Kidney glomerular epithelial cell (primary cell): ENCODE measurements around the gene IGF2R.

Experiments
- DNase-seq: peaks from one replicate; lab custom pipeline; 2025; lab: John Stamatoyannopoulos, UW

IGF2R gene

DNA sequence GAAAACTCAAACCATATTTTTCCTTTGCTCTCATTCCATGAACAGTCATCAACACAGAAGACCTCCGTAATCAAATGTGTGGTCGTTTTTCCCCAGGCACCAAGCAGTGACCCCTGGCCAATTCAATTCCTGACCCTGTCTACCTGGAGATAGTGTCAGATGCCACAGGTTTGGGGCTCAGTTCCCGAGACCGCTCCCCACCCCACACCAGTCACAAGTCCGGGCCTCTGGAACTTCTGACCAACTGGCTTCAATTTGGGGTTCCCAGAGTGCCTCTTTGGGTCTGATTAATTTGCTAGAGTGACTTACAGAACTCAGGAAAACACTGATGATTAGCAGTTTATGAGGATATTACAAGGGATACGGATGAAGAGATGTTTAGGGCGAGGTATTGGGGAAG, 6.0 kb downstream of the IGF2R start:
- no peak for DNase-seq

DNA sequence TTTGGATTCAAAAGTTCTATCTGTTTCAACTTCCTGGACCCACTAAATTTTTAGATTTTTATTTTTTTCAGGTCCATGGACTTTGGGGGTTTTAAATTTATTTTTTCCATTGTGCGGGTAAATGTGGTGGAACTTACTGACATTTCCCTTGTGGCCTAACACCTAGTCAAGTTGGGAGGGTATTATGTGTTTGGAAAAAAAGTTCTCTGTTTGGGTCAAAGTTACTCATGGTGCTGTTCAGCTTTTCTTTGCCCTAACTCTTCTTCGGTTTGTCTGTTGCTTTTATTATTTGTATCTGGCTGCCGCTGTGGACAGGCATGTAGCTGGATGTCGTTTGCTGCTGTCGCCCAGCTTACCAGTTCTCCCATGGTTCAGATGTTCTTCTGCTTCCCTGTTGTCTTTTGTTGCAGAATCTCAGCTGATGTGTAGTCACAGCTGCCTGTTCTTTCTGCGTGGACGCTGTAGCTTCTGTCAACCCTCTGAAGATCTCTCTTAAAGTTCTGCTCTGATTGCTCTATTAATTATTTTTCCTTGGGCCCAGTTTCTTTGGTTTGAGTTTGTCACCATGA, 7.9 kb downstream of the IGF2R start:
- DNase-seq, result no peak

DNA sequence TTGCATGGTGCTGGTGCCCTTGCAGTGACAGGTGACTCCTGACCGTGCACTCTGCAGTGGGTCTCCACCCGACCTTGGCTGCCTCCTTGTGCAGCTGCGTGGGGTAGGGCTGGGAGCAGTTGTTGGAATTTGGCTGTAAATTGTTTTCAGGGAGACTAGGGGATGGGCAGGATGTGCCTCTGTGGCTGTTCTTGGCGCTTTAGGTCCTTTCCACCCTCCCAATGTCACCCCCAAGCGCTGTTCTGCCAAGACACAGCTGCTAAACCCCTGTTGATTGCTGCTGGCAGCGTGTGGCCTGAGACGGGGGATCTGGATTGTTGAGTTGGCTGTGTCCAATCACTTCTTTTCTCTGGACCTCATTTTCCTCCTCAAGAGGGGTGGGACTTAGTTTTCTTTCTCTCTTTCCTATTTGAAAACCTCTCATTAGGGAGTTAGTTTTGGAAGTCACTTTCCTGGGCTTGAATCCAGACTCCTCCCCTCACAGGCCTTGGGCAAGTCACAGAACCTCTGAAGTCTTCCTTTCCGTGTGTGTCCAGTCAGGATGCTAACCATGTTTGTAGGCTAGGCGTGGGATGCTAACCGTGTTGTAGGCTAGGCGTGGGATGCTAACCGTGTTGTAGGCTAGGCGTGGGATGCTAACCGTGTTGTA, 8.5 kb downstream of the IGF2R start:
- DNase-seq, result peak; percentile 4

DNA sequence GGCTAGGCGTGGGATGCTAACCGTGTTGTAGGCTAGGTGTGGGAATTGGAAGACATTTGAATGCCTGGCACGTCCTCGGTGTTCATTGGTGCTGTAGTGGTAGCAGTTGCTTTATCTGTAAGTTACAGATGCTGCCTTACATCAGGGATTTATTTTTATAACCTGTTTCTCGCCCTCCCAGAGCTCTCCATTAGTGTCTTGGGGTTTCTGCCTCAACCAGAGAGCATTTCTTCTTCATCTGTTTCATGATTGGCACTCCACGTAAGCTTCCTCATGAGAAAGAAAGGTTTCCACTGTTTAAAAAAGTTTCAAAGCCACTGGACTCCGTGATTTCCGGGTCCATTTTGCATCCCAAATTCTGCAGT, 9.0 kb downstream of the IGF2R start:
- DNase-seq, result no peak

DNA sequence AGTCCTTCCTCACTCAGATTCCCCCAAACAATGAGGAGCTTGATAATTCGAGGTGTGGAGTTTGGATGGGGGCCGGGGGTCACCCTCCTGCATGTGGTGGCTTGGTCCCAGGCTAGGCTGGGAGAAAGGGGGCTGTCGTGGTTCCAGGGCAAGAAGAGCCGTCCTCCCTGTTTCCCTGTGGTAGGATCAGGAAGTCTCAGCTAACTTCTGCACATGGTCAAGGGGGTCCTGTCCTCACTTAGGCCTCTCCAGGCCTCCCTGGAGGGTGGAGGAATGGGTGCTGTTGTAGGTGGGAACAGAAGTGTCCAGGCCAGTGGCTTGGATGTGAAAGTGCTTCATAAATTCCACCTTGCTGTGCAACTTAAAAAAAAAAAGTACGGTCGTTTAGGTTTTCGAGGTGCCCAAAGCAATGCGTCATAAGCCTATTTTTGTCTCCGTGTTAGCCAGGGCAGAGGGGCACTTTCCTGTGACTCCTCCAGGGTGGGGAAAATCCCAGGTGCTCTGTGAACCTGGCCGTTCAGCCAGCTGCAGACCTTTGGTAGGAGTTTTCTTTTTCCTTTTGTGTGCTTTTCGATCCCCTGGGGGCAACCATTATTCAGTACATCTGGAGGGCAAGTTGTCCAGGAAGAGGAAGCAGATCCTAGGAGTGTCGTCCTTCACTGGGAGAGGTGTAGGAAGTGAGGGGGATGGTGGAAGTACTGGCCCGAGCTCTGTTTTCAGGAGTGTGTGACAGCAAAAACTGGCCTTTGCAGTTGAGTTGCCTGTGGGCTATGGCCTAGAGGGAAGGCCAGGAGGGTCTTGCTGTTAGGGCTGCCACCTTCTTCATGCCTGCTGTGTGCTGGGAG, 9.6 kb downstream of the IGF2R start:
- peak; percentile 43 for DNase-seq

DNA sequence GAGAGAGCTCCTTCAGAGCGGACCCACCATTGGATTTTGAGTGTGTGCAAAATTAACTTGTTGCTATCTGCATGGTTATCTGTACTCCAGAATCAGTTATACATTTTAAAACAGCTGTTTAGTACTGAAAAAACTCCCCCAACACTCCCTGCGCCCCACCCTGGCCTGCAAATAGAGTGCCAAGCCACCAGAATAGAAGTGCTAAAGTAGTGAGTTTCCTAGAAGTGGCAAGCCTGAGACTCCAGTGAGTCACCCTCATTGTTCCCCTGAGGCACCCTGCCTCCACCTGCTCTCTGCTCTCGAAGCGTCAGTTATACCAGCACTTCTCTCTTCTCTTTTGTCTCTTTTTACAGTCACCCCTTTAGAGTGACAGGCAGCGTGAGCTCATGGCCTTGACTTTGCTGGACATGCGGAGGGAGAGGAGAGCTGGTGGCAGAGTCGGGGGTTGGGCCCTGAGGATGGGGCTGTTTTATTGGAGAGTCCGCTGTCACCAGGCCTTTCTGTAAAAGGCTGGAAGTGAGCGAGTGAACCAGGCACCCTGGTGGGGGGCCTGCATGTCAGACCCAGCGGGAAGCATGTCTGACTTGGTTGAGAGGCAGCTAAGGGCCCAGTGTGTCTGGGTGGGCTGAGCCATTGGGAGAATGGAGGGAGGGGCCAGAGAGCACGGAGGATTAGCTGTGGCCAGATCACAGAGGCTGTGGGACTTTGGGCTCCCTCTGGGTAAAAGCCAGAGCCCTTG, 10.4 kb downstream of the IGF2R start:
- peak; percentile 11 for DNase-seq

DNA sequence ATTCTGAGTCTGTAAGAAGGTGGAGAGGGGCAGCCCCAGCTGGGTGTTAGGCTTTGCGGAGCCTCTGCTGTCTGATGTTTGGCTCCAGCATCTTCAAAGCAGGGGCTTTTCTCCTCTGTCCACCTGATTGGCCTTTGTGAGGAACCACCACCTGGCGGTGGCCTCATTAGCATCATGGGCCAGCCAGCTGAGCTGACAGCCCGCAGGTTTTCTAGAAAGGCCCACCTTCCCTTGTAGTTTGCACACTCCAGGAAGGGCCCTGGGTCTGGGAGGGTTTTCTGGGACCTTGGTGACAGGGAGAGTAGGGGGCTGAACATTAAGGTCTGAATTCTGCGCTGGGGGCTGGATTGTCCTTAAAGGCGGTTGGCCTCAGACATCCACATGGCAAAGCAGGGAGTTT, 11.6 kb downstream of the IGF2R start:
- no peak for DNase-seq

DNA sequence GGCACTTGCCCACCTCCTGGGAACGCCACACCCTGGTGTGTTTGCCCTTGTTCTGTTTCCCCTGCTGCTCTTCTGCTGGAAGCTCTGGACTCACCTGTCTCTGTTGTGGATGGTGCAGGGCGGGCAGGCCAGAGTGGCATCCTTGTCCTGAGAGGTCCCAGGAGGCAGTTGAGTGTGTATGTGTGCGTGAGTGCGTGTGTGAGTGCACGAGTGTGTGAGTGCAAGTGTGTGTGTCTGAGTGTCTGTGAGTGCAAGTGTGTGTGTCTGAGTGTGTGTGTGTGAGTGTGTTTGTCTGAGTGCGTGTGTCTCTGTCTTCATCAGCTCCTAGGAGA, 12.2 kb downstream of the IGF2R start:
- DNase-seq, result no peak

DNA sequence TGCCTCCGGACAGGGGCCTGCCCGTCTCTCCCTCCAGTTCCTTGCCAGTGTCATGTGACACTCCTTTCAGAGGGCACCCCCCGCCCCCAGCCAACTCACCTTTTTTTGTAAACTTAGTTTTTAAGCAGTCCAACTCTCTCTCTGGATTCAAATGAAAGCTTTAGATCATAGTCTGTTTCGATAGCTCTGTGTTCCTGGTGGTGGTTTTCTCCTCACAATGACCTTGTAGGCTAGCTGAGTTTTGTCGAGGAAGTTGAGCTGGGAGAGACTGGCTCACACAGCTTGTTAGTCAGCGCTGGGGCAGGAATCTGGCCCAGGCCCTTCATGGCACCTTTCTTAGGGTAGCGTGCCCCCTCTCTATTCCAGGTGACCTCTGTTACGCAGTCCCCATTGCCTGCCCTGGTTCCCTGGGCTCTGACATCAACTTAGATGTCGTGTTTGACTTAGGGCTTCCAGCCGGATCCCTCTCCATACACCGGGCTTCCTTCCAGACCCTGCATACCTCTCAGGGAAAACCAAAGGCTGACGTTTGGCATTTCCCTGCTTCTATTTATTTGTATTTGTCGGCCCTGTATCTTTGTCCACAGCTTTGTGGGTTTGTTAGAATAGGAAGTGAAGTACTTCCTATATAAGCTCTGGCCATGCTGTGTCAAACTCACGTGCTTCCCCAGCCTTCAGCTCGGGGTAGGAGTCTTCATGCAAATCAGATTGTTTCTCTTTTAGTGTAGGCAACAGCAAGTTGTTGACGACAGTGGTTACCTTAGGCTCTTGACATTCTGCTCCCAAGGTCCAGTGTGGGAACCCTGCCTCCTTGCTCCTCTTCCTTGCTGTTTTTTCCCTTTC, 12.7 kb downstream of the IGF2R start:
- peak; percentile 15 for DNase-seq

DNA sequence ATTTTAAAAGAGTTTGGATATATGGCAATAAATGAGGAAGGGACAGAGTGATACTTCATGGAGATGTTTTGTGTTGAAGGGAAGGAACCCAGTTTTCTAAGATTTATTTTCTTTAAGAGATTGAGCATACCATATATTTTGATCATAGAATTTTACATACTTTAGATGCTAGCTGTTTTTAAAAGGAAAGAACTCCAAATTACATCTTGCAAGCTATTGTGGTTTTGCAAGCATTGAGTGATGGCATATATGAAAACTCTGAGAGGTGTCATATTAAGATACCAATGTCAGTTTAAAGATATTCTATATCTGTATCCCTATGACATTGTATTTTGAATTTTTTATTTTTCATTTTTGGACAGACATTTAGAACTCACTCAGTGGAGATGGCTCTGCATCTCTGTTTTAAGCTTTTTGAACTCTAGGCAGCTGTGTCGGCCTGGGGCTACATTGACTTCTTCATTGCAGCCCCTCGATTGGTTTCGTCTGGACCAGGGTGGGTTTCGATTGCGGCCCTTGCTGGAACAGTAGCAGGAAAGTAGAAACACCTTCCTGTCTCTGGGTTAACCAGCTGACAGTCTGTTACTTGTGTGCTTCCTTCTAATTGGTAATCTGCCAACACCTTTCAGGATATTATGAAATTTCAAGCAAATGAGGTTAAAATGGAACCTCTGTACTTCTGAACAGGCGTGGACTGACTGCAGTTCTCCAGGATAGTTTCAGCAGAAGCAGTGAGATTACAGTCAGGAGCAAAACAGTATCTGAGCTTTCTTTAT, 14.0 kb downstream of the IGF2R start:
- no peak for DNase-seq

DNA sequence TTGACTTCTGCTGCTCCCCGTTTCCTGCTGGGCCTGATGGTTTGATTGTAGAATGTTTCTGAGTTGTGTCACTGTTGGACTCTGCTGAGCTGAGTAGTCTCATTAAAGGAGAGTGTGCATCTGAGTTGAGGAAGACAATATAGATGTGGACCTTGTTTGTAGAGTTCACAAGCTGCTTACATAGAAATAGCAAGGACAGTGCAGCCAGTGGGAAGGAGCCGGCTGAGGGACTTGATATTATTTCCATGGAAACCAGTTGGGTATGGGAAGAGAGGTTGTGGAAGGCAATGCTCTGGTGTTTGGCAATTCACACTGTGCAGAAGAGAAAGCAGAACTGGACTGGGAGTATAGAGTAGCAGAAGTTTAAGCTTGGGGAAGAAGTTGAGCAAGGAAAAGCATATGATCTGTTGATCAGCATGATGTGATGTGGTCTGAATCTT, 14.8 kb downstream of the IGF2R start:
- DNase-seq, result no peak

DNA sequence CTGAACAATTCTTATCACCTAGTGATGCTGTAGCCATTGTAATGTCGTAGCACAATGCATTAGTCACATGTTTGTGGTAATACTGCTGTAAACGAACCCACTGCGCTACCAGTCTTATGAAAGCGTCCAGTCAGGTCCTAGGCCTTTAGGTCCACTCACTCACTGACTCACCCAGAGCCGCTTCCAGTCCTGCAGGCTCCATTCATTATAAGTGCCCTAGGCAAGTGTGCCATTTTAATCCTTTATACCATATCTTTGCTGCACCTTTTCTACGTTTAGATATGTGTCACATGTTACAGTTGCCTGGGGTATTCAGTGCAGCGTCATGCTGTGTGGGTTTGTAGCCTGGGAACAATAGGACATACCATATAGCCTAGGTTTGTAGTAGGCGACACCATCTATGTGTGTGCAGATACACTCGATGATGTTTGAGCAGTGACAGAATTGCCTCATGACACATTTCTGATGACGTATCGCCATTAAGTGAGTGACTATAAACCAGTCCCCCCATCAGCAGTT, 15.4 kb downstream of the IGF2R start:
- no peak for DNase-seq

DNA sequence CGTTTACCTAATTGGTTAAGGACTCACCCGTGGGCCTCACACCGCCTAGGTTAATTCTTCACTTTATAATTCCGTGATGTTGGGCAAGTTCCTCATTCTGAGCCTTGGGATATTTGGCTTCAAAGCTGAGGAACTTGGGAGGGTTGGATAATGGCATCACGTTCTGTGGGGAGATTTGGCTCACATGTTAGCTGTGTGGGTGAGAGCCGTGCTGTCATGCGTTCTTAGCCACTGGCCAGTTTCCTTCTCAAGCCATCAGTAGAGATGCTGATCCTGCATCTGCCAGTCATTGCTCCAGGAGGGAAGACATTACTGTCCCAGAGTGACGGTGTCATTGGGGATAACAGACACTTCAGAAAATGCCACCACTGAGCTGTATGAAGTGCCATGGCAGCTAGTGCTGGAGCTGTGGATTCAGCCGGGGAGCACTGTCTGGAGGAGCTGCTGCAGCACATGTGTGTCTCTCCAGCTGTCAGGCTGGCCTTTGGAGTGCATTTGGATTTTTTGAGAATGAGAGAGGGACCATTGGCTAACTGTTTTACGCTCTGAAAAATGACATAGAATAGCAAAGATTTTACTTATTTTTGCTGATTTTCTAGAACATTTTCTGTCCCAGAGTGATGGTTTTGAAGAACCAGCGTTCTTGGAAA, 16.5 kb downstream of the IGF2R start:
- no peak for DNase-seq

DNA sequence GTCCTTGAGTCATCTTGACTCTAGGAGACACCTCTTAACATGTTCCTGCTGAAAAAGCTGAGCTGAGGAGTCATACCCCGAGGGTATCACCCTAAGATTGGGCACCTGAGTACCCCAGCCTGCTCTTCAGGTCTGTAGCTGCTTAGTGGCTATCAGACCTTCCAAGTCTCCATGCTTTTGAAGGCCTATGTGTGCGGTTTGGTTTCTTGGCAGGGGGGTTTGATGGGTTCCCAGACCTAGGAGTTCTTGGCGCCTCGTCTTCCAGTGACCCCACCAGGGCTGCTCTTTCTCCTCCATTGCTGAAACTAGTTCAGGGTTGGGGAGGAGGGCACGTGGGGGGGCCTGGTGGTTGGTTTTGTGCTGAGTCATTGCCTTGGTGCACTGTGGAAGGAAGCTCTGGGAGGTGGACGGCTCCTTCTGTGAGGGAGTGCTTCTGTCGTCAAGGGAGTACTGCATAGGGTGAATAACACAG, 20.1 kb downstream of the IGF2R start:
- peak; percentile 22 for DNase-seq

DNA sequence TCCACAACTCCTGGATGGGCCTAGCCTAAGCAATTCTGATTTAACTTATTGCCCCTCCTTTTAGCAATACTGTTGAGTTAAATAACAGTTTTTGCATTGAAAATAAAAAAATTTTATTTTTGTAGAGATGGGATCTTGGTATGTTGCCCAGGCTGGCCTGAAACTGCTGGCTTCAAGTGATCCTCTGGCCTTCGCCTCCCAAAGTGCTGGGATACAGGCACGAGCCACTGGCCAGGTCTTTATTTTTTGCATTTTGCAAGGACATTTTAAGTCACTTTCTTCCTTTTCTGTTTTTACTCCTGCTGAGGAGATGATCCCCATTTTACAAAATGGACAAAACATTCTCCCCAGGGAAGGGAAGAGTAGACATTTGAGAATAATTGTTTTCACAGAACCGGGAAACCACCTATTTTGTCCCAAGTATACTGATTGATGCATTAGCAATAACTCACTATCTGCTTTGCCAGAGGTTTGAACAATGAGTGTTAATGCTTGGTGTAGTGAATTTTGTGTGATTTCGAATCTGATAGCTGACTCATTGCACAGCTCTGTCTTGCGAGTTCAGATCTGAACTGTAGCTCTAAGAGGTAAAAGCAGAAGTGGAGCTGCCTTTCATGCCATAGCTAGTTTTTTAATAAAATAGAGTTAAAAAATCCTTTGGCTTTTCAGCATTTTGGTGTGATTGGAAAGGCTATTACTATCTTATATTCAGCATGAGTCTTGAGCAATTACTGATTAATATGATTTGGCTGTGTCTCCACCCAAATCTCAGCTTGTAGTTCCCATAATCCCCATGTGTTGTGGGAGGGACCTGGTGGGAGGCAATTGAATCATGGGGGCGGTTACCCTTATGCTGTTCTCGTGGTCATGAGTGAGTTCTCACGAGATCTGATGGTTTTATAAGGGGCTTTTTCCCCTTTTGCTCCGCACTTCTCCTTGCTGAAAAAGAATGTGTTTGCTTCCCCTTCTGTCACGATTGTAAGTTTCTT, 20.9 kb downstream of the IGF2R start:
- DNase-seq, result peak; percentile 6

DNA sequence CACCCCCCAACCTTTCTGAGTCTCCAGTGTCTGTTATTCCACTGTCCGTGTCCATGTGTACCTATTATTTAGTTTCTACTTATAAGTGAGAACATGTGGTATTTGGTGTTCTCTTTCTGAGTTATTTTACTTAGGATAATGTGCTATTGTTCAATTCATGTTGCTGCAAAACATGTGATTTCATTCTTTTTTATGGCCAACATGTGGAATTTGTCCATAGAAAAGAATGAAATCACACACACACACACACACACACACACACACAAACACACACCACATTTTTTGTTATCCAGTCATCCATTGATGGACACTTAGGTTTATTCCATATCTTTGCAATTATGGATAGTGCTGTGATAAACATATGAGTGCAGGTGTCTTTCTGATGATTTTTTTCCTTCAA, 23.5 kb downstream of the IGF2R start:
- DNase-seq, result no peak

DNA sequence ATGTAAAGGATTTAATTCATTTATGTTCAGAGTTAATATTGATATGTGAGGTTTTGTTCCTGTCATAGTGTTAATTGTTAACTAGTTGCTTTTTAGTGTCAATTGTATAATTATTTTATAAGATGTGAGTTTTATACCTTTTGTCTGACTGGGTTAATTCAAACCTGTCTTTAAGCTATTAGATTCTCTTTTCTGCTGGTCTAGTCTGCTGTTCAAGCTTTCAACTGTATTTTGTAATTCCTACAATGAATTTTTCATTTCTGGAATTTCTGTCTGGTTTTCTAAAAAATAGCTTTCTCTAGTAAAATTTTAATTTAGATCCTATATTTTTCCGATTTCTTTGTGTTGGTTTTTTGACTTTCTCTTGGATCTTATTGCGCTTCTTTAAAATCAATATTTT, 26.5 kb downstream of the IGF2R start:
- DNase-seq, result no peak

DNA sequence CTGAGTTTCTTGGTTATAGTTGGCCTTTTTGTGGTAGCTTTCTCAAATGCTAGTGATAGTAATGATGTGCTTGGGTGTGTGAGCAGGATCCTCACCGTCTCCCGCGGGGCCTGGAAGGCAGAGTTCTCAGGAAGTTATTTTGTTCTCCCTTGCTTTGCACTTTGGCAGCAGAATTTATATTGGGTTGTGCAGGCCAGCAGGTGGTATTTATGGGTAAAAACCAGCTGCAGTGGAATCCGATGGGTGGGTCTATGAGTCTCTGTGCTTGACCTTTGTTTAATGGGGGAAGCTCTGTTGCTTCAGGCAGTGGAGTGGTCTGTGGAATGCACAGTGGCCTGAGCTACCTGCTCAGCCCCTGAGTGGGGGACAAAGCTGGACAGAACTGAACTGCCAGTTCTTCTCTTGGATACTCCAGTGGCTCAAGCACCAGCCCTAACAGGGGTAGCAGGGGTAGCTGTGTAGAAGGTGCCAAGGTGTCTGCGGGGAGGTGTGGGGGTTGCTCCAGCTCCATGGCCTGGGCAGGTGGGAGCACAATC, 27.3 kb downstream of the IGF2R start:
- no peak for DNase-seq
